ENCODE measurements around the gene TMEM72. TPM values are rescaled to one million over a fixed set of nuclear protein-coding genes. Genes with fewer than 3 reads are reported as not detected.

The TMEM72 gene
- total and polyA plus RNA-seq, 2 experiments from 2014 or later, result 0.13 TPM; not detected in 1

- H3K27me3 ChIP-seq, result no peaks in the 10 kb centered on the region
- WGBS (ENCODE audit: low lambda C conversion rate, missing lambda C conversion rate), result 95% methylated on average over 7 of the region's 7 CpGs
- H3K79me2 ChIP-seq, result no peaks in the 10 kb centered on the region
- no peaks in the 10 kb centered on the region for H3K4me1 ChIP-seq (ENCODE audit: insufficient read depth)
- no peaks in the 10 kb centered on the region for H3K9me2 ChIP-seq (replicated peaks; ENCODE audit: insufficient read depth)
- TF ChIP-seq, protein P1, sequence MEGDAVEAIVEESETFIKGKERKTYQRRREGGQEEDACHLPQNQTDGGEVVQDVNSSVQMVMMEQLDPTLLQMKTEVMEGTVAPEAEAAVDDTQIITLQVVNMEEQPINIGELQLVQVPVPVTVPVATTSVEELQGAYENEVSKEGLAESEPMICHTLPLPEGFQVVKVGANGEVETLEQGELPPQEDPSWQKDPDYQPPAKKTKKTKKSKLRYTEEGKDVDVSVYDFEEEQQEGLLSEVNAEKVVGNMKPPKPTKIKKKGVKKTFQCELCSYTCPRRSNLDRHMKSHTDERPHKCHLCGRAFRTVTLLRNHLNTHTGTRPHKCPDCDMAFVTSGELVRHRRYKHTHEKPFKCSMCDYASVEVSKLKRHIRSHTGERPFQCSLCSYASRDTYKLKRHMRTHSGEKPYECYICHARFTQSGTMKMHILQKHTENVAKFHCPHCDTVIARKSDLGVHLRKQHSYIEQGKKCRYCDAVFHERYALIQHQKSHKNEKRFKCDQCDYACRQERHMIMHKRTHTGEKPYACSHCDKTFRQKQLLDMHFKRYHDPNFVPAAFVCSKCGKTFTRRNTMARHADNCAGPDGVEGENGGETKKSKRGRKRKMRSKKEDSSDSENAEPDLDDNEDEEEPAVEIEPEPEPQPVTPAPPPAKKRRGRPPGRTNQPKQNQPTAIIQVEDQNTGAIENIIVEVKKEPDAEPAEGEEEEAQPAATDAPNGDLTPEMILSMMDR (IDR thresholded peaks at IDR 0.05; ENCODE audit: poor library complexity), result no peak
- no peak for TF ChIP-seq EZH2phosphoT487 (IDR thresholded peaks at IDR 0.05; ENCODE audit: low read depth, severe bottlenecking, unreplicated experiment)
- no peak for TF ChIP-seq EZH2 (IDR thresholded peaks at IDR 0.05; ENCODE audit: borderline replicate concordance)
- no peaks in the 10 kb centered on the region for H3K36me3 ChIP-seq (replicated peaks; ENCODE audit: insufficient read depth, low read depth)
- H3K4me3 ChIP-seq, result no peak overlapping the region
- no peak overlapping the region for H3K27ac ChIP-seq
- H3K4me2 ChIP-seq, result no peak overlapping the region
- no peaks in the 10 kb centered on the region for H4K20me1 ChIP-seq (ENCODE audit: insufficient read depth, poor library complexity, severe bottlenecking)
- no peak for DNase-seq (ENCODE audit: low spot score)
- no peaks in the 10 kb centered on the region for H3K9me3 ChIP-seq (ENCODE audit: low read depth)
- H2AFZ ChIP-seq, result no peak overlapping the region
These were observed 14.1 kb upstream of the TMEM72 start for GRCh38 chr10:44897049-44897448.

DNA sequence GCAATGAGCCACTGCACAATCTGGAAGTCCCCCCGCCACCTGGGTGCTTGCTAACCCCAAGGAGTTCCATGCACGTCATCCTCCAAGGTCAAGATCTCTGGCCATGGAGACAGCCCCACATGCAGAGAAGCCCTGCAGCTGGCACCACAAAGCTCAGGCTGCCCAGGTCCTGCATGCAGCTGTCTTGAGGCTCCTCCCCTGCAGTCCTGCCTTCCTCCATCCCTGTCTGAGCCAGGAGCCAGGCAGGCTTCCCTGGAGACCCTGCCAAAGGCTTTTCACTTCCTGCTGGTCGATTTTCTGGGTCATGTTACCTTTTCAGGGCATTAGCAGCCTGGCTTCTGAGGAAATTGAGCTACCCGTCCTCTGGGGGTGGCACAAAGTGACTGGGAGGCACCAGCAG lies 12.5 kb upstream of the TMEM72 start:
- 81% methylated on average over 4 of the region's 4 CpGs for WGBS (ENCODE audit: low lambda C conversion rate, missing lambda C conversion rate)
- no peaks in the 10 kb centered on the region for H3K36me3 ChIP-seq (replicated peaks; ENCODE audit: insufficient read depth, low read depth)
- no peaks in the 10 kb centered on the region for H3K27me3 ChIP-seq
- H3K9me2 ChIP-seq (replicated peaks; ENCODE audit: insufficient read depth), result no peaks in the 10 kb centered on the region
- no peak overlapping the region for H2AFZ ChIP-seq
- TF ChIP-seq EZH2 (IDR thresholded peaks at IDR 0.05; ENCODE audit: borderline replicate concordance) (no peak), EZH2phosphoT487 (IDR thresholded peaks at IDR 0.05; ENCODE audit: low read depth, severe bottlenecking, unreplicated experiment) (no peak)
- TF ChIP-seq, protein P1 (IDR thresholded peaks at IDR 0.05; ENCODE audit: poor library complexity), result no peak
- no peak overlapping the region for H3K4me2 ChIP-seq
- H3K27ac ChIP-seq, result no peak overlapping the region
- DNase-seq (ENCODE audit: low spot score), result no peak
- no peak overlapping the region for H3K4me3 ChIP-seq
- H3K9me3 ChIP-seq (ENCODE audit: low read depth), result no peaks in the 10 kb centered on the region
- H4K20me1 ChIP-seq (ENCODE audit: insufficient read depth, poor library complexity, severe bottlenecking), result no peaks in the 10 kb centered on the region
- H3K4me1 ChIP-seq (ENCODE audit: insufficient read depth), result peaks cover 7% of the 10 kb centered on the region
- H3K79me2 ChIP-seq, result no peaks in the 10 kb centered on the region

DNA sequence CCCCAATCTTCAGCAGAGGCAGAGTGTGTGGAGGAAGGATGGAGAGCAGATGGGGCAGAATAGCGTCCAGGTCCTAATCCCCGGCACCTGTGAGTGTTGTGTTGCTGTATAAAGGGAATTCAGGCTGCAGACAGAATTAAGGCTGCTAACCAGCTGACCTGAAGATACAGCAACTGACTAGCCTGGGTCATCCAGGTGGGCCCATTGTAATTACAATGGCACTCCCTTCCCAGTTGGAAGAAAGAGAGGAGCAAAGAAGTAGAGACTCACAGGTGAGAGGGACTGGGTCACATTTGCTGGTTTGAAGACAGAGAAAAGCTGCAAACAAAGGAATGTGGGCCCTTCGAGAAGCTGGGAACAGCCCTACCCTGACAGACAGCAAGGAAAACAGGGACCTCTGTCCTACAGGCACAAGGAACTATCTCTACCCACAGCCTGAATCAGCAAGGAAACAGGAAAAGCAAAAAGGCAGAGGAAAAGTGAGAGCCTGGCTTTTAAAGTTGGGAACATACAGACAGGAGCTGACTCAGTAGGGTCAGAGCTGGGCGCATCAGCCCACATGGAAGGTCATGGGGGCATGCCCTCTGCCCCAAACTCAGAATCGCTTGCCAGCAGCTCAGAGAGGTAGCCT lies 11.6 kb upstream of the TMEM72 start:
- Histone ChIP-seq H3K27ac (no peak overlapping the region), H4K20me1 (ENCODE audit: insufficient read depth, poor library complexity, severe bottlenecking) (no peaks in the 10 kb centered on the region), H3K4me2 (no peak overlapping the region), H3K9me2 (replicated peaks; ENCODE audit: insufficient read depth) (no peaks in the 10 kb centered on the region), H3K79me2 (no peaks in the 10 kb centered on the region), H2AFZ (no peak overlapping the region), H3K4me1 (ENCODE audit: insufficient read depth) (peaks cover 8% of the 10 kb centered on the region), H3K4me3 (no peak overlapping the region), H3K36me3 (replicated peaks; ENCODE audit: insufficient read depth, low read depth) (no peaks in the 10 kb centered on the region), H3K9me3 (ENCODE audit: low read depth) (no peaks in the 10 kb centered on the region), H3K27me3 (no peaks in the 10 kb centered on the region)
- TF ChIP-seq, protein P1 (IDR thresholded peaks at IDR 0.05; ENCODE audit: poor library complexity), result no peak
- TF ChIP-seq EZH2phosphoT487 (IDR thresholded peaks at IDR 0.05; ENCODE audit: low read depth, severe bottlenecking, unreplicated experiment) (no peak), EZH2 (IDR thresholded peaks at IDR 0.05; ENCODE audit: borderline replicate concordance) (no peak)
- WGBS (ENCODE audit: low lambda C conversion rate, missing lambda C conversion rate), result 80% methylated on average over 5 of the region's 5 CpGs
- no peak for DNase-seq (ENCODE audit: low spot score)

All from hepatocyte (in vitro differentiated cells).